Panc1 (cell line): ENCODE data around the gene LAMC3. TPM values are rescaled to one million over a fixed set of nuclear protein-coding genes. Genes with fewer than 3 reads are reported as not detected.
A peak's percentile ranks its signal among the peaks of the same experiment; 100 is the strongest.

Experiments
- ATAC-seq: fragments of 200-7000 bp; cut with Tn5 transposase; 2 replicates; pipeline ENCODE4 v1.9.1; 2020; ENCODE audit warnings: mild to moderate bottlenecking, moderate library complexity
- BruUV-seq: library from RNA; stranded (reverse); fragments of 400-500 nt; replicated peaks from 2 replicates; lab custom pipeline; 2021; lab: Mats Ljungman, UMichigan
- CTCF ChIA-PET: fragments of 300-600 bp; sonication (Branson Sonifier 250); formaldehyde crosslinking; loops from one replicate; lab custom pipeline; 2022; ENCODE audit warnings: antibody characterized with exemption; lab: Charles Lee
- POLR2A ChIA-PET: fragments of 300-600 bp; sonication (Branson Sonifier 250); formaldehyde crosslinking; loops from one replicate; lab custom pipeline; 2022; ENCODE audit warnings: antibody characterized with exemption; lab: Charles Lee
- DNase-seq: peaks from one replicate; pipeline ENCODE4 v3.0.0-alpha.2; 2010; ENCODE audit warnings: low read depth, low spot score
- H3K27ac ChIP-seq: 2 replicates; pipeline ENCODE4 v1.5.1; 2011; ENCODE audit warnings: mild to moderate bottlenecking, low read length, inconsistent platforms
- H3K27me3 ChIP-seq: fragments of 200-500 bp; sonication (Bioruptor generic); 2 replicates; pipeline ENCODE4 v1.6.0; 2014; ENCODE audit warnings: low read length, inconsistent platforms; ENCODE audit not compliant: control insufficient read depth, insufficient read depth
- H3K36me3 ChIP-seq: fragments of 200-500 bp; sonication (Bioruptor generic); 2 replicates; pipeline ENCODE4 v1.5.1; 2014; ENCODE audit warnings: inconsistent platforms, mild to moderate bottlenecking, low read length, moderate library complexity; ENCODE audit not compliant: control insufficient read depth, insufficient read depth
- H3K4me1 ChIP-seq: 2 replicates; pipeline ENCODE4 v1.5.1; 2011; ENCODE audit warnings: inconsistent platforms, mild to moderate bottlenecking, low read length, moderate library complexity; ENCODE audit not compliant: control insufficient read depth, insufficient read depth
- H3K4me3 ChIP-seq, 2 experiments: 2 replicates each; pipeline ENCODE4 v1.5.1; 2011 to 2012; ENCODE audit warnings: low read depth in 2 of 2, low read length in 2 of 2, mild to moderate bottlenecking in 2 of 2, inconsistent platforms in 1 of 2, moderate library complexity in 1 of 2
- H3K9me3 ChIP-seq: fragments of 200-500 bp; sonication (Bioruptor generic); 2 replicates; pipeline ENCODE4 v1.5.1; 2014; ENCODE audit warnings: low read depth, mild to moderate bottlenecking, inconsistent platforms, low read length, moderate library complexity; ENCODE audit not compliant: control insufficient read depth, insufficient read depth
- CTCF ChIP-seq: fragments of 450-650 bp; IDR thresholded peaks from 2 replicates; pipeline ENCODE4 v1.5.1; 2017; ENCODE audit warnings: mild to moderate bottlenecking
- POLR2AphosphoS5 ChIP-seq: IDR thresholded peaks from 2 replicates; pipeline ENCODE4 v1.6.1; 2012; ENCODE audit warnings: mild to moderate bottlenecking, low read depth, low read length, moderate library complexity
- REST ChIP-seq, 2 experiments: IDR thresholded peaks; 2 replicates each; pipeline ENCODE4 v1.6.1; 2011 to 2012; ENCODE audit warnings: low read depth in 2 of 2, control low read depth in 1 of 2, low read length in 1 of 2, mild to moderate bottlenecking in 1 of 2, moderate library complexity in 1 of 2; ENCODE audit not compliant: insufficient read depth in 1 of 2
- SIN3A ChIP-seq: IDR thresholded peaks from 2 replicates; pipeline ENCODE4 v1.6.1; 2012; ENCODE audit warnings: low read depth, mild to moderate bottlenecking, low read length, moderate library complexity, borderline replicate concordance; ENCODE audit not compliant: insufficient read depth
- TCF7L2 ChIP-seq: IDR thresholded peaks from 2 replicates; pipeline ENCODE4 v1.6.1; 2011; ENCODE audit warnings: mild to moderate bottlenecking, low read depth, low read length, inconsistent platforms
- in situ Hi-C: cut with HindIII; loops from 2 replicates; pipeline ENCODE4 v1.10.0; 2016; ENCODE audit warnings: low sequenced_read_pairs, low pct_unique_long_range_greater_than_20kb
- intact Hi-C: fragments of 100-400 bp; cut with micrococcal nuclease; formaldehyde crosslinking; loops from one replicate; pipeline ENCODE4 v1.10.0; 2022; ENCODE audit not compliant: unreplicated experiment
- total RNA-seq: library from RNA; stranded (reverse); gene quantifications from one replicate; pipeline ENCODE4 v1.2.1, GENCODE V29; 2021; ENCODE audit not compliant: unreplicated experiment

The LAMC3 gene
- total RNA-seq, 1 experiment from 2014 or later: 16.4 TPM

GRCh38 chr9:131008563-131008908 lies 438 bp upstream of the LAMC3 start:
- DNase-seq (no peak), ATAC-seq (peak; percentile 63)
- intact Hi-C loops: loop anchor here (1.0 kb wide), 1 partner anchor 38 kb away; no protein-coding TSS in a partner anchor
- H3K27ac ChIP-seq: no peak overlapping the region
- no peaks in the 10 kb centered on the region for H3K9me3 ChIP-seq
- ChIA-PET CTCF (interaction anchor here (1.3 kb wide), 1 partner anchor 38 kb away, joined by 3 read pairs; no protein-coding TSS in a partner anchor), POLR2A (no interaction called here)
- H3K4me3 ChIP-seq: peak overlapping the region; percentile 46 to 56
- no peaks in the 10 kb centered on the region for H3K27me3 ChIP-seq
- no peaks in the 10 kb centered on the region for H3K36me3 ChIP-seq
- H3K4me1 ChIP-seq: no peaks in the 10 kb centered on the region
- TF ChIP-seq TCF7L2 (no peak), REST (IDR thresholded peaks at IDR 0.05; ENCODE audit: insufficient read depth in 1 of 2, low read depth in 2 of 2, low read length in 1 of 2) (no peak), POLR2AphosphoS5 (no peak), CTCF (no peak), SIN3A (no peak)
- no TSS peak for BruUV-seq
- in situ Hi-C loops: no loop called here

- H3K36me3 ChIP-seq: no peaks in the 10 kb centered on the region
- DNase-seq (no peak), ATAC-seq (no peak)
- in situ Hi-C loops (no loop called here), intact Hi-C loops (no loop called here)
- ChIA-PET POLR2A (no interaction called here), CTCF (interaction anchor here (0.6 to 2.2 kb wide), 2 partner anchors 13 to 36 kb away, joined by 5 to 8 read pairs; no protein-coding TSS in a partner anchor)
- H3K27ac ChIP-seq: no peak overlapping the region
- no peaks in the 10 kb centered on the region for H3K4me1 ChIP-seq
- H3K4me3 ChIP-seq: no peak overlapping the region
- H3K9me3 ChIP-seq: no peaks in the 10 kb centered on the region
- BruUV-seq: no TSS peak
- TF ChIP-seq POLR2AphosphoS5: no peak
- TF ChIP-seq CTCF: no peak
- TF ChIP-seq SIN3A: no peak
- TF ChIP-seq TCF7L2: no peak
- no peak for TF ChIP-seq REST (IDR thresholded peaks at IDR 0.05; ENCODE audit: insufficient read depth in 1 of 2, low read depth in 2 of 2, low read length in 1 of 2)
- no peaks in the 10 kb centered on the region for H3K27me3 ChIP-seq
Measured at GRCh38 chr9:131010482-131011273, 1.7 kb downstream of the LAMC3 start.
